Measurements from ENCODE around the gene GET4. TPM values are rescaled to one million over a fixed set of nuclear protein-coding genes. Genes with fewer than 3 reads are reported as not detected.

Gene GET4
- total and polyA plus RNA-seq, 2 of the 13 experiments (the other 11 are each of a cell fraction or from before 2014, with no cell fraction given), result 28.2 to 35.2 TPM

DNA sequence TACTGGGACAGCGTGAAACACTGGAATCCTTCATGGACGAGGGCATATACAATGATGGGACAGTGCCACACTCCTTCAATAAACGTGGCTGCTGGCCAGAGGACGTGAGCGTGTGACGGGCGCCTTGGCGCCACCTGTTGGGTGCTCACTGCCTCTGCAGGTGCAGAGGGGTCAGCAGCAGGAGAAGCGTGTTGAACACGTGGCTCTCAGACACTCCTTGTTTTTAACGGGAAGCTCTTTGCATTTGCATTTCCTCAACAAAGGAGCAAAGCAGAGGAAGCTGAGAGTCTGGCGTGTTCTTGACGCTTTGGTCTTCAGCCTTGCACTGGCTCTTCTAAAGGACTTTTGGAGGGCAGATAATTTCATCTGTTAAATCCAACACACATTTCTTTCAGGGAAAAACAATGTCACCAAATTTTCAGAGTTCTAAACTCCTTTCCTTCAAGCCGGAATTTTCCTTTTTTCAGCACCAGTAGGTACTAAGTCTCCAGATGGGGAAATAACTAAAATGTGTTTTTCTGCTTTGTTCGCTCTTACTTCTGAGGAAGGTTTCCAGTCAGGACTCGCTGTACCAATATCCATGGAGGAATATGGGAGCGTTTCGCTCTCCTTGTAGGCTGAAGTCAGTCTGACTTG is 2.9 kb upstream of the GET4 start (continued):
- TF ChIP-seq, protein P1, sequence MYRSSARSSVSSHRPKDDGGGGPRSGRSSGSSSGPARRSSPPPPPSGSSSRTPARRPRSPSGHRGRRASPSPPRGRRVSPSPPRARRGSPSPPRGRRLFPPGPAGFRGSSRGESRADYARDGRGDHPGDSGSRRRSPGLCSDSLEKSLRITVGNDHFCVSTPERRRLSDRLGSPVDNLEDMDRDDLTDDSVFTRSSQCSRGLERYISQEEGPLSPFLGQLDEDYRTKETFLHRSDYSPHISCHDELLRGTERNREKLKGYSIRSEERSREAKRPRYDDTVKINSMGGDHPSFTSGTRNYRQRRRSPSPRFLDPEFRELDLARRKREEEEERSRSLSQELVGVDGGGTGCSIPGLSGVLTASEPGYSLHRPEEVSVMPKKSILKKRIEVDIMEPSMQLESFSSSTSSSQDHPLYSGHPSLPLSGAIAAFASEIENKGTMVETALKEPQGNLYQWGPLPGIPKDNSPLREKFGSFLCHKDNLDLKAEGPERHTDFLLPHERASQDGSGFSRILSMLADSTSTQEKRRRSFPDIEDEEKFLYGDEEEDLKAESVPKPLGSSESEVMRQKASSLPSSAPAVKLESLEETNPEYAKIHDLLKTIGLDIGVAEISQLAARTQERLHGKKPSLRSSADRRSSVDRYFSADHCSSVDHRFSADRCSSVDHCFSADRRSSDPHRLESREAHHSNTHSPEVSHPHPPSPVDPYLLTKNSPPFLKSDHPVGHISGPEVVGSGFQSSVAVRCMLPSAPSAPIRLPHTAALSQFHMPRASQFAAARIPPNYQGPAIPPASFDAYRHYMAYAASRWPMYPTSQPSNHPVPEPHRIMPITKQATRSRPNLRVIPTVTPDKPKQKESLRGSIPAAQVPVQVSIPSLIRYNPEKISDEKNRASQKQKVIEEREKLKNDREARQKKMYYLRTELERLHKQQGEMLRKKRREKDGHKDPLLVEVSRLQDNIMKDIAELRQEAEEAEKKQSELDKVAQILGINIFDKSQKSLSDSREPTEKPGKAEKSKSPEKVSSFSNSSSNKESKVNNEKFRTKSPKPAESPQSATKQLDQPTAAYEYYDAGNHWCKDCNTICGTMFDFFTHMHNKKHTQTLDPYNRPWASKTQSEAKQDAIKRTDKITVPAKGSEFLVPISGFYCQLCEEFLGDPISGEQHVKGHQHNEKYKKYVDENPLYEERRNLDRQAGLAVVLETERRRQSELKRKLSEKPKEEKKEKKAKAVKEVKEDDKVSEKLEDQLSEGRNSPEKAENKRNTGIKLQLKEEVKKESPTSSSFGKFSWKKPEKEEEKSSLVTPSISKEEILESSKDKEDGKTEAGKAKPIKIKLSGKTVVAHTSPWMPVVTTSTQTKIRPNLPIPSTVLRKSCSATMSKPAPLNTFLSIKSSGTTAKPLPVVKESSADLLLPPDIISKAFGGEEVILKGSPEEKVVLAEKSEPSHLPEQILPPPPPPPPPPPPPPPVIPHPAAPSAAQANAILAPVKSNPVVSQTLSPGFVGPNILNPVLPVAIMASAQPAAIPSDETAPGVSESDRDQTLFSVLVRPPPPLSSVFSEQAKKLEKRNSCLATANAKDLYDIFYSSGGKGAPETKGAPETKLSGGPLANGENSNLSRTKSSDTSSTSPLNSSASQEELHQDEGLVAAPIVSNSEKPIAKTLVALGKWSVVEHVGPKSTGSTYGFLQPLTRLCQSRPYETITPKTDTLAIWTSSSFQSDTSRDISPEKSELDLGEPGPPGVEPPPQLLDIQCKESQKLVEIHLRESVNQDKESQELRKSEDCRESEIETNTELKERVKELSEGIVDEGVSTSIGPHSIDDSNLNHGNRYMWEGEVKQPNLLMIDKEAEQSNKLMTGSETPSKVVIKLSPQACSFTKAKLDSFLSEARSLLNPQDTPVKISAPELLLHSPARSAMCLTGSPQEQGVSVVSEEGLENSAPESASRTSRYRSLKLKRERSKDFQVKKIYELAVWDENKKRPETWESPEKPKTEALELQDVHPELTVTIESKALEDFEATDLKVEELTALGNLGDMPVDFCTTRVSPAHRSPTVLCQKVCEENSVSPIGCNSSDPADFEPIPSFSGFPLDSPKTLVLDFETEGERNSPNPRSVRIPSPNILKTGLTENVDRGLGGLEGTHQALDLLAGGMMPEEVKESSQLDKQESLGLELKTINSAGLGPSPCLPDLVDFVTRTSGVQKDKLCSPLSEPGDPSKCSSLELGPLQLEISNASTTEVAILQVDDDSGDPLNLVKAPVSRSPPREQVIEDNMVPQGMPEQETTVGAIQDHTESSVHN (CRISPR knock-in tag; IDR thresholded peaks at IDR 0.05), result peak; percentile 77
- TF ChIP-seq EED (CRISPR knock-in tag; IDR thresholded peaks at IDR 0.05), result no peak; the same call in 1 of the 2 replicates
- TF ChIP-seq, protein P2, sequence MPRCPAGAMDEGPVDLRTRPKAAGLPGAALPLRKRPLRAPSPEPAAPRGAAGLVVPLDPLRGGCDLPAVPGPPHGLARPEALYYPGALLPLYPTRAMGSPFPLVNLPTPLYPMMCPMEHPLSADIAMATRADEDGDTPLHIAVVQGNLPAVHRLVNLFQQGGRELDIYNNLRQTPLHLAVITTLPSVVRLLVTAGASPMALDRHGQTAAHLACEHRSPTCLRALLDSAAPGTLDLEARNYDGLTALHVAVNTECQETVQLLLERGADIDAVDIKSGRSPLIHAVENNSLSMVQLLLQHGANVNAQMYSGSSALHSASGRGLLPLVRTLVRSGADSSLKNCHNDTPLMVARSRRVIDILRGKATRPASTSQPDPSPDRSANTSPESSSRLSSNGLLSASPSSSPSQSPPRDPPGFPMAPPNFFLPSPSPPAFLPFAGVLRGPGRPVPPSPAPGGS (CRISPR knock-in tag; IDR thresholded peaks at IDR 0.05), result peak; percentile 63; the same call in 1 of the 2 replicates
- TF ChIP-seq, protein P3, sequence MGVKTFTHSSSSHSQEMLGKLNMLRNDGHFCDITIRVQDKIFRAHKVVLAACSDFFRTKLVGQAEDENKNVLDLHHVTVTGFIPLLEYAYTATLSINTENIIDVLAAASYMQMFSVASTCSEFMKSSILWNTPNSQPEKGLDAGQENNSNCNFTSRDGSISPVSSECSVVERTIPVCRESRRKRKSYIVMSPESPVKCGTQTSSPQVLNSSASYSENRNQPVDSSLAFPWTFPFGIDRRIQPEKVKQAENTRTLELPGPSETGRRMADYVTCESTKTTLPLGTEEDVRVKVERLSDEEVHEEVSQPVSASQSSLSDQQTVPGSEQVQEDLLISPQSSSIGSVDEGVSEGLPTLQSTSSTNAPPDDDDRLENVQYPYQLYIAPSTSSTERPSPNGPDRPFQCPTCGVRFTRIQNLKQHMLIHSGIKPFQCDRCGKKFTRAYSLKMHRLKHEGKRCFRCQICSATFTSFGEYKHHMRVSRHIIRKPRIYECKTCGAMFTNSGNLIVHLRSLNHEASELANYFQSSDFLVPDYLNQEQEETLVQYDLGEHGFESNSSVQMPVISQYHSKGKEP (CRISPR knock-in tag; IDR thresholded peaks at IDR 0.05), result no peak
- TF ChIP-seq, protein P4, sequence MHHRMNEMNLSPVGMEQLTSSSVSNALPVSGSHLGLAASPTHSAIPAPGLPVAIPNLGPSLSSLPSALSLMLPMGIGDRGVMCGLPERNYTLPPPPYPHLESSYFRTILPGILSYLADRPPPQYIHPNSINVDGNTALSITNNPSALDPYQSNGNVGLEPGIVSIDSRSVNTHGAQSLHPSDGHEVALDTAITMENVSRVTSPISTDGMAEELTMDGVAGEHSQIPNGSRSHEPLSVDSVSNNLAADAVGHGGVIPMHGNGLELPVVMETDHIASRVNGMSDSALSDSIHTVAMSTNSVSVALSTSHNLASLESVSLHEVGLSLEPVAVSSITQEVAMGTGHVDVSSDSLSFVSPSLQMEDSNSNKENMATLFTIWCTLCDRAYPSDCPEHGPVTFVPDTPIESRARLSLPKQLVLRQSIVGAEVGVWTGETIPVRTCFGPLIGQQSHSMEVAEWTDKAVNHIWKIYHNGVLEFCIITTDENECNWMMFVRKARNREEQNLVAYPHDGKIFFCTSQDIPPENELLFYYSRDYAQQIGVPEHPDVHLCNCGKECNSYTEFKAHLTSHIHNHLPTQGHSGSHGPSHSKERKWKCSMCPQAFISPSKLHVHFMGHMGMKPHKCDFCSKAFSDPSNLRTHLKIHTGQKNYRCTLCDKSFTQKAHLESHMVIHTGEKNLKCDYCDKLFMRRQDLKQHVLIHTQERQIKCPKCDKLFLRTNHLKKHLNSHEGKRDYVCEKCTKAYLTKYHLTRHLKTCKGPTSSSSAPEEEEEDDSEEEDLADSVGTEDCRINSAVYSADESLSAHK (CRISPR knock-in tag; IDR thresholded peaks at IDR 0.05; ENCODE audit: borderline replicate concordance), result peak; percentile 72; the same call in 1 of the 2 replicates
- peak; percentile 94 for TF ChIP-seq BORCS8-MEF2B (CRISPR knock-in tag; IDR thresholded peaks at IDR 0.05)
- TF ChIP-seq, protein P5, sequence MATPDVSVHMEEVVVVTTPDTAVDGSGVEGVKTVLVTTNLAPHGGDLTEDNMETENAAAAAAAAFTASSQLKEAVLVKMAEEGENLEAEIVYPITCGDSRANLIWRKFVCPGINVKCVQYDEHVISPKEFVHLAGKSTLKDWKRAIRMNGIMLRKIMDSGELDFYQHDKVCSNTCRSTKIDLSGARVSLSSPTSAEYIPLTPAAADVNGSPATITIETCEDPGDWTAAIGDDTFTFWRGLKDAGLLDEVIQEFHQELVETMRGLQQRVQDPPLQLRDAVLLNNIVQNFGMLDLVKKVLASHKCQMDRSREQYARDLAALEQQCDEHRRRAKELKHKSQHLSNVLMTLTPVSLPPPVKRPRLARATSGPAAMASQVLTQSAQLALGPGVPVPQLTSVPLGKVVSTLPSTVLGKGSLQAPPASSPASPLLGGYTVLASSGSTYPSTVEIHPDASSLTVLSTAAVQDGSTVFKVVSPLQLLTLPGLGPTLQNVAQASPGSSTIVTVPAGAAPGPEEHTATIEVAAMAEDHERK (CRISPR knock-in tag; IDR thresholded peaks at IDR 0.05; ENCODE audit: low read depth), result no peak
- TF ChIP-seq, protein P6, sequence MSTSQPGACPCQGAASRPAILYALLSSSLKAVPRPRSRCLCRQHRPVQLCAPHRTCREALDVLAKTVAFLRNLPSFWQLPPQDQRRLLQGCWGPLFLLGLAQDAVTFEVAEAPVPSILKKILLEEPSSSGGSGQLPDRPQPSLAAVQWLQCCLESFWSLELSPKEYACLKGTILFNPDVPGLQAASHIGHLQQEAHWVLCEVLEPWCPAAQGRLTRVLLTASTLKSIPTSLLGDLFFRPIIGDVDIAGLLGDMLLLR (CRISPR knock-in tag; IDR thresholded peaks at IDR 0.05), result peak; percentile 84; the same call in 1 of the 2 replicates
- TF ChIP-seq ZNF547 (CRISPR knock-in tag; IDR thresholded peaks at IDR 0.05), result peak; percentile 73; the same call in 1 of the 2 replicates
- TF ChIP-seq, protein P7, sequence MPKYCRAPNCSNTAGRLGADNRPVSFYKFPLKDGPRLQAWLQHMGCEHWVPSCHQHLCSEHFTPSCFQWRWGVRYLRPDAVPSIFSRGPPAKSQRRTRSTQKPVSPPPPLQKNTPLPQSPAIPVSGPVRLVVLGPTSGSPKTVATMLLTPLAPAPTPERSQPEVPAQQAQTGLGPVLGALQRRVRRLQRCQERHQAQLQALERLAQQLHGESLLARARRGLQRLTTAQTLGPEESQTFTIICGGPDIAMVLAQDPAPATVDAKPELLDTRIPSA (CRISPR knock-in tag; IDR thresholded peaks at IDR 0.05; ENCODE audit: borderline replicate concordance), result no peak
- TF ChIP-seq NFE2L2 (IDR thresholded peaks at IDR 0.05; ENCODE audit: low read length), result no peak

All from HepG2 (cell line).